Thoracic aorta (tissue), 2 donors: ENCODE results near the gene KCP. TPM values are rescaled to one million over a fixed set of nuclear protein-coding genes. Genes with fewer than 3 reads are reported as not detected.
A peak's percentile ranks its signal among the peaks of the same experiment; 100 is the strongest.

Experiments used
- ATAC-seq: fragments of 150-250 bp; one replicate; pipeline ENCODE4 v1.8.0; 2017; ENCODE audit warnings: low read depth; ENCODE audit not compliant: insufficient number of reproducible peaks, low FRiP score
- DNase-seq: peaks from one replicate; pipeline ENCODE4 v3.0.0-alpha.2; 2020; ENCODE audit warnings: low spot score
- H3K27ac ChIP-seq, 2 donors: fragments of 200-600 bp; sonication (generic); 1 replicate in 1 of 2; 2 replicates in 1 of 2; pipeline ENCODE4 v1.5.1; 2016; ENCODE audit warnings: mild to moderate bottlenecking in 2 of 2, moderate library complexity in 2 of 2
- H3K27me3 ChIP-seq: fragments of 200-600 bp; sonication (generic); replicated peaks from 2 replicates; pipeline ENCODE4 v1.6.0; 2016; ENCODE audit warnings: mild to moderate bottlenecking; ENCODE audit not compliant: insufficient read depth
- H3K36me3 ChIP-seq: fragments of 200-600 bp; sonication (generic); one replicate; pipeline ENCODE4 v1.5.1; 2016
- H3K4me1 ChIP-seq, 2 donors: fragments of 200-600 bp; sonication (generic); 1 replicate in 1 of 2; 2 replicates in 1 of 2; pipeline versions ENCODE4 v1.5.1 to v1.6.0; 2016; ENCODE audit warnings: low read depth in 2 of 2, mild to moderate bottlenecking in 1 of 2; ENCODE audit not compliant: control insufficient read depth in 1 of 2
- H3K4me3 ChIP-seq: fragments of 200-600 bp; sonication (generic); 2 replicates; pipeline ENCODE4 v1.5.1; 2016; ENCODE audit warnings: mild to moderate bottlenecking
- H3K9me3 ChIP-seq: fragments of 200-600 bp; sonication (generic); 2 replicates; pipeline ENCODE4 v1.5.1; 2016
- total RNA-seq, 2 donors: library from RNA; depleted of rRNA; stranded (reverse); fragments of >200 nt; gene quantifications; one replicate each; pipeline versions ENCODE4 v1.1.0 to v1.2.3, GENCODE V29; 2016
- TF ChIP-seq, protein P1 (sequence below): fragments of 200-600 bp; sonication (generic); IDR thresholded peaks from one replicate; pipeline ENCODE4 v1.5.1; 2019; ENCODE audit warnings: antibody characterized with exemption

KCP gene
- total RNA-seq, 2 donors from 2014 or later, result 0.81 to 2.0 TPM

DNA sequence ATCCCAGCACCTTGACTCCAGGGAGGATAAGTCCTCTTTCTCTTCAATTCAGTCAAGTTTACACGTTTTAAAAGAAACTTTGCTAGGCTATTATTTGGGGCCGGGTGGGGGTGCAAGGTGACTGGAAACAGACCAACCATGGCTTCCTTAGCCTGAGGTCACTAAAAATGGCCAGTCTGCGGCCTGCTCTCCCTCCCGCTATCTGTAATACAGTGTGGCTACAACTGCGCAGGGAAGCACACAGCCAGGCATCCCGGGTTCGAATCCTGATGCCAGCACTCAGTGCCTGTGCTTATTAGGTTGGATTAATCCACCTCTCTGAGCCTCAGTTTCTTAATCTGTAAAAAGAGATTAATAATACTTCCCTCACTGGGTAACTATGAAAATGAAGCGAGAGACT, 28.4 kb downstream of the KCP start:
- ATAC-seq (no peak), DNase-seq (no peak)
- Histone ChIP-seq H3K36me3 (no peaks in the 10 kb centered on the region), H3K9me3 (no peaks in the 10 kb centered on the region), H3K4me3 (no peak overlapping the region), H3K4me1 (no peaks in the 10 kb centered on the region), H3K27me3 (no peaks in the 10 kb centered on the region), H3K27ac (no peak overlapping the region)
- TF ChIP-seq, protein P1, sequence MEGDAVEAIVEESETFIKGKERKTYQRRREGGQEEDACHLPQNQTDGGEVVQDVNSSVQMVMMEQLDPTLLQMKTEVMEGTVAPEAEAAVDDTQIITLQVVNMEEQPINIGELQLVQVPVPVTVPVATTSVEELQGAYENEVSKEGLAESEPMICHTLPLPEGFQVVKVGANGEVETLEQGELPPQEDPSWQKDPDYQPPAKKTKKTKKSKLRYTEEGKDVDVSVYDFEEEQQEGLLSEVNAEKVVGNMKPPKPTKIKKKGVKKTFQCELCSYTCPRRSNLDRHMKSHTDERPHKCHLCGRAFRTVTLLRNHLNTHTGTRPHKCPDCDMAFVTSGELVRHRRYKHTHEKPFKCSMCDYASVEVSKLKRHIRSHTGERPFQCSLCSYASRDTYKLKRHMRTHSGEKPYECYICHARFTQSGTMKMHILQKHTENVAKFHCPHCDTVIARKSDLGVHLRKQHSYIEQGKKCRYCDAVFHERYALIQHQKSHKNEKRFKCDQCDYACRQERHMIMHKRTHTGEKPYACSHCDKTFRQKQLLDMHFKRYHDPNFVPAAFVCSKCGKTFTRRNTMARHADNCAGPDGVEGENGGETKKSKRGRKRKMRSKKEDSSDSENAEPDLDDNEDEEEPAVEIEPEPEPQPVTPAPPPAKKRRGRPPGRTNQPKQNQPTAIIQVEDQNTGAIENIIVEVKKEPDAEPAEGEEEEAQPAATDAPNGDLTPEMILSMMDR, result no peak

DNA sequence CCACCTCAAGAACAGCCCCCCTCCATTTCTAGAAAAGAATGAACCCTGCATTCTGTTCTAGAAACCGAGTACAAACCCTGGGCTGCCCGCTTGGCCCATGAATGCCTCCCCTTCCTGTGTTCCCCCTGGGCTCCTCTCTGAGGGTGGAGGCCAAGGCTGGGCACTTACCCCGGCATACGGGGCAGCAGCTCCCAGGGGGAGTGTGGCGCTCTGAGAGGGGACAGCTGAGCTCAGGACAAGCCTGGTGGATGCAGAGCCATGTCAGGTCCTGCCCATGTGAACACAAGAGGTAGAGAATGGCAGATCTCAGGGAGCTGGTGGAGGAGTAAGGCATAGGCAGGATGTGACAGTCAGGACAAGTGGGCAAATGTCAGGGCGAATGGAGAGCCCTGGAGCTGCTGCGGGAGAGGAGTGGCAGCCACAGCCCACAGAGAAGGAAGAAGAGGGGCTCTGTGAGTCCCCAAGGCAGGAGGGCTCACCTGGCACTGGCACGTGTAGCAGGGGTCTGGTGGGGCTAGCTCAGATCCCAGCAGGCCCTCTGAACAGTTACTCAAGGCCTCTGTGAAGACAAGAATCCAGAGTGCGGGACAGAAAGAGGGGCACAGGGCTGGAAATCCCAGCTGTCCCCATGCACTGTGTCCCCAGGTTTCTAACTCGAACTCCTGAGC, 28.9 kb downstream of the KCP start:
- Histone ChIP-seq H3K9me3 (no peaks in the 10 kb centered on the region), H3K36me3 (no peaks in the 10 kb centered on the region), H3K27me3 (no peaks in the 10 kb centered on the region), H3K4me3 (no peak overlapping the region), H3K4me1 (no peaks in the 10 kb centered on the region), H3K27ac (no peak overlapping the region)
- TF ChIP-seq, protein P1, result no peak
- no peak for DNase-seq
- ATAC-seq, result no peak

DNA sequence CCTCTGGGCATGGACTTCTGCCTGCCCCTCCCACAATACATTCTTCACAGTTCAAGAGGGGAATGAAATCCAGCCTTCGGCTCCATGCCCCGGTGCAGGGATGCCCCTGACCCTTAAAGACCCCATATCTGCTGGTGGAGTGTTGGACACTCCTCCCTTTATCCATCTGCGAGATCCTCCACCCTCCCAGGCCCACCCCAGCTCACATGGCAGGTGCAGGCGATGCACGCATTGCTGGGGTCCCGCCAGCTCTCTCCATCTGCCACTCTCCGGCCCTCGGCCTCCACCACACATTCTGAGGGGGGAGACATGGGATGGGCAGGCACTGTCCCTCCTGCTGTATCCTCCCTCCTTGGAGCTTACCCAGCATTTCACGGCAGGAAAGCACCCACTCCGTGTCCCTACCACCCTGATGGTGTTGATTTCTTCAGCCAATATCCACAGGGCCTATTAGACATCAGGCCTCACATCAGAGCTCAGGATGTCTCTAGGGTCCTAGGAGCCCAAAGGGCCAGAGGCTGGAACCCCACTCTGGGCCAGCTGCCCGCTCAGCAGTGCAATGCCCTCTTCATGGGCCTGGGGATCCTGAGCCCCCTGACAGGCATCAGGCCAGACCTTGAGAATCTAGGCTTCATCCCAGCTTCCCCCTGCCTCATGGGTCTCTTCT, 29.6 kb downstream of the KCP start:
- Histone ChIP-seq H3K9me3 (no peaks in the 10 kb centered on the region), H3K36me3 (no peaks in the 10 kb centered on the region), H3K4me1 (no peaks in the 10 kb centered on the region), H3K27me3 (no peaks in the 10 kb centered on the region), H3K4me3 (no peak overlapping the region), H3K27ac (no peak overlapping the region)
- DNase-seq, result no peak
- TF ChIP-seq, protein P1, result no peak
- no peak for ATAC-seq

DNA sequence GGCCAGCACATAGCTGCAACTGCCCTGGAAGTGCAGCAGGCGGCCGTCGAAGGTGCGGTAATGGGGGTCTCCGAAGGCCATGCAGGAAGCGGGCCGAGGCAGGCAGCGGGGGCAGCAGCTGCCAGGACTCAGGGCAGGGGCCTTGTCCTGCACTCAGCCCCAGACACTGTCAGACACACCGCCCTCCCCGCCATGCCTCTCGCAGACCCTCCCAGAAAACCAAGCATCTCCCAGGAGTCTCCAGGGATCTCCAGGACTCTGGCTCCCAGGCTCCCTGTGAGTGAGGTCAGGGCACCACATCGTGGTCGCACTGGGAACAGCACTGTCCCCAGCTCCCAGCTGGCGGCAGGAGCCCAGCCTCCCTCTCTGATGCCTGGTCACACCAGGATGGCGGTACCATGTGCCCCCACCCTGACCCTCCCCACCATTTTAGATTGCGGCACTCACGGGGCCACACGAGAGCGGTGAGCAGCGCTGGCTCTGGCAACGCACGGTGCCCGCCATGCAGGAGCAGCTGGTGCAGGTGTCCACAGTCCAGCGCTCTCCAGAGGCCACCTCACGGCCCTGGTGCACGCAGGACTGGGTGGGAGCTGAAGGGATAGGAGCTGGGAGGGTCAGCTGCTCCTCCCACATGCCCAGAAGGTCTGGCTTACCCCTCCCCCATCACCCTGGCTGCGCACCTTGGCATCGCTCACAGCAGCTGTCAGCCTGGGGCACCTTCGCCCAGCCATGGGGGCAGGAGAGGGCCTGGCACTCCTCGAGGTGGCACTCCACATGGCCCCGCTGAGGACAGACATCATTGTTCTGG, 30.4 kb downstream of the KCP start:
- ATAC-seq, result no peak
- H3K27ac ChIP-seq, result no peak overlapping the region
- TF ChIP-seq, protein P1, result peak; percentile 81
- H3K4me3 ChIP-seq, result no peak overlapping the region
- DNase-seq, result no peak
- H3K4me1 ChIP-seq, result no peaks in the 10 kb centered on the region
- H3K9me3 ChIP-seq, result no peaks in the 10 kb centered on the region
- no peaks in the 10 kb centered on the region for H3K36me3 ChIP-seq
- no peaks in the 10 kb centered on the region for H3K27me3 ChIP-seq

DNA sequence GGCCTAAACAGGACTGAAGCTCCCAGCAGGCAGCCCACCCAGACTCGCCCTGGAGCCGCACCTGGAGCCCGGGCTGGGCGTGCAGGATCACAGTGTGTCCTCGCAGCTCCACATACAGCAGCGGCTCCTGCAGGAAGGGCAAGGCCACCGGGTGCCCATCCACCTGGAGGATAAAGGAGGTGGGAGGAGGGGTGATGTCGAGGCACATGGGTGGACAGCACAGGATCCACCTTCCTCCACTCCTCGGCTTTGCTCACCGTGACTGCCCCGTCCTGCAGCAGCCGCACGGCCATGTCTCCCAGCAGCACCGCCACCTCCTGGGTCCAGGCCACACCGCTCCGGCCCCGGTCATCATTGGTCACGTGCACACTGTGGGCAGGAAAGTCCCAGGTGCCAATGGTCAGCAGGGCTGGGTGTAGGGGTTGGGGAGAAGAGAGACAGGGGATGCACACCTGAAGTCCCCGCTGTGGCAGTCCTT, 31.0 kb downstream of the KCP start:
- no peaks in the 10 kb centered on the region for H3K36me3 ChIP-seq
- no peak overlapping the region for H3K27ac ChIP-seq
- no peaks in the 10 kb centered on the region for H3K9me3 ChIP-seq
- DNase-seq (no peak), ATAC-seq (no peak)
- TF ChIP-seq, protein P1, result no peak
- no peaks in the 10 kb centered on the region for H3K4me1 ChIP-seq
- H3K27me3 ChIP-seq, result no peaks in the 10 kb centered on the region
- no peak overlapping the region for H3K4me3 ChIP-seq
